GM11168 (cell line): ENCODE measurements around the gene SYT11.
"Not testable (repeated sequence)": the region's sequence is repeated elsewhere in the genome, so short reads cannot be mapped to it uniquely, and the experiment has no call there.

ENCODE experiments used
- in situ Hi-C: fragments of 300-500 bp; cut with MboI; formaldehyde crosslinking; loops from one replicate; pipeline ENCODE4 v1.12.0; 2022; ENCODE audit warnings: low sequenced_read_pairs; ENCODE audit not compliant: unreplicated experiment

The SYT11 gene

DNA sequence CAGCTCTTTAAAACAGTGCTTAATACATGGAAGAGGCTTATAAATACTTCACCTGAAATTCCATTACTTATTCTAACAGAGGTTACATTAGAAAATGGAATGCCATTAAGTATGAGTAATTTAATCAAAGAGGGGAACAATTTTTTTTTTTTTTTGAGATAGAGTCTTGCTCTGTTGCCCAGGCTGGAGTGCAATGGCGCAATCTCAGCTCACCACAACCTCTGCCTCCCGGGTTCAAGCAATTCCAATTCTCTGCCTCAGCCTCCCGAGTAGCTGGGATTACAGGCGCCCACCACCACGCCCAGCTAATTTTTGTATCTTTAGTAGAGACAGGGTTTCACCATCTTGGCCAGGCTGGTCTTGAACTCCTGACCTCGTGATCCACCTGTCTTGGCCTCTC lies 36.2 kb downstream of the SYT11 start:
- in situ Hi-C loops, result not testable (repeated sequence)

GRCh38 chr1:155896476-155896875 lies 37.1 kb downstream of the SYT11 start:
- in situ Hi-C loops, result not testable (repeated sequence)

DNA sequence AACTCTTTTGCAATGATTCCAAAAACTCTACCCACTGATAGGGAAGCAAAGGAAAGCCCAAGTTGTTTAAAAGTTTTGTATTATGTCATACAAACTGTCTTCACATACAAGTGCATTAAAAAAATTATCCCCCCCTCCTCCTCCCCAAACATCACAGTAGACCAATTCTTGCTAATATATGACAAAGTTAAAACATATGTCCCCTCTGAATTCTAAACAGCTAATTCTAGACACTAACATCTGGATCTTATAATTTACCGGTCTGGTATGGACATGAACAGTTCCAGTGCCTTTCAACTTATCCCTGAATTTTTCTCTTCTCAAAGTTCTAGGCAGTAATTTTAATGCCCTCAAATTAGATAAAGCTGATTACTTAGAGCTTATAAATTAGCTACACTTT lies 38.4 kb downstream of the SYT11 start:
- in situ Hi-C loops, result no loop called here

GRCh38 chr1:155898888-155899287 lies 39.5 kb downstream of the SYT11 start:
- in situ Hi-C loops, result no loop called here

DNA sequence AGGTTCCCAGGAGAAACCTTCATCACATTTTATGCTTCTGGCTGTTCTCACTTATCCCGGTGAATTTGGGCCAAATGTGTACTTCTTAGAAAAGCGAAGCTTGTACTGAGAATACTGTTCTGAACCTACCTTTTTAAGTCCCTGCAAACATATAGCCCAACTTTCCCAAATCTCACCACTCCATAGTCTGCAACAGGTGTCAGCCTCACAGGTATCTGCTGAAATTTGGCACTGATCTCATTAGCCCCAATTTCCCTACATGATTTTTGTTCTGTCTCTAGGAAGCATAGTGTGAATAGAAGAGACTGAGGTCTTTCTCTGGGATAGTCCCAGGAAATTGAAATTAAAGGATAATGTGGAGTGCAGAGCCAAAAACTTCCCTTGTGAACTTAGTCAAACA lies 40.3 kb downstream of the SYT11 start:
- in situ Hi-C loops, result no loop called here

- in situ Hi-C loops, result no loop called here
These were observed 40.8 kb downstream of the SYT11 start for GRCh38 chr1:155900161-155900560.

DNA sequence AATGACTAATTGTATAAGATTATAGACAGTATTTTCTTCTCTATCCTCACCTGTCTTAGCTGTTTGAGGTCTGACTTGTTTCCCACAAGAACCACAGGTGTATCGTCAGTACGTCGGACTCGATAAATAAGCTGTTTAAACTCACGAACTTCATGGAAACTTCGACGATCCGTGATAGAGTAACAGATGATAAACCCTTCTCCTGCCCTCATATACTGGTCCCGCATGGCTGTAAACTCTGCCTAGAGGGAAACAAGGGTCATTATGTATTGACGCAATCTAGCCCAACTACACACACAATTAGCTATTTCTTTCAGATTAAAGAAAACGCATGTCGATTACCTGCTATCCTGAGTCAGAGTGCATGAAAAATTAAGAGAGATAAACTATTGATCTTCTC lies 44.9 kb downstream of the SYT11 start:
- in situ Hi-C loops, result no loop called here

GRCh38 chr1:155909894-155910293 lies 50.5 kb downstream of the SYT11 start:
- in situ Hi-C loops, result no loop called here

GRCh38 chr1:155910621-155911121 lies 51.3 kb downstream of the SYT11 start:
- in situ Hi-C loops, result no loop called here

GRCh38 chr1:155911156-155912055 lies 52.0 kb downstream of the SYT11 start, which contains the start of gene RIT1:
TSS of gene RIT1 (minus strand) at chr1:155911349. CDS start at chr1:155910761, 588 bp downstream.
- in situ Hi-C loops, result no loop called here

- in situ Hi-C loops, result no loop called here
These were observed 52.7 kb downstream of the SYT11 start for GRCh38 chr1:155912056-155912536.

GRCh38 chr1:155913969-155914757 lies 54.8 kb downstream of the SYT11 start:
- in situ Hi-C loops, result no loop called here

- in situ Hi-C loops, result no loop called here
These were observed 59.3 kb downstream of the SYT11 start for GRCh38 chr1:155918660-155919059.

GRCh38 chr1:155919801-155920200 lies 60.4 kb downstream of the SYT11 start:
- in situ Hi-C loops, result no loop called here

DNA sequence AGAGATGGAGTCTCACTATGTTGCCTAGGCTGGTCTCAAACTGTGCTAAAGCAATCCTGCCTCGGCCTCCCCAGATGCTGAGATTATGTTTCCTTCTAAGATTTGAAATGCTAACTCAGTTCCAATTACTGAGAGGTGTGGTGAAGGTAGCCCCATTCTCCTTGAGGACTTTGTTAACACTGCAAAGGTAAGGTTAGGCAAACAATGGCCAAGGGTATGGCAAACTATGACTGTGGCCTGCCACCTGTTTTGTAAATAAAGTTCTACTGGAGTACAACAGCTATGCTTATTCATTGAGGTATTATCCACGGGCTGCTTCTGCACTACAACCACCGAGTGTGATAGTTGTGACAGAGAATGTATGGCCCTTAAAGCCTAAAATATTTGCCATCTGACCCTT lies 61.4 kb downstream of the SYT11 start:
- in situ Hi-C loops, result no loop called here

DNA sequence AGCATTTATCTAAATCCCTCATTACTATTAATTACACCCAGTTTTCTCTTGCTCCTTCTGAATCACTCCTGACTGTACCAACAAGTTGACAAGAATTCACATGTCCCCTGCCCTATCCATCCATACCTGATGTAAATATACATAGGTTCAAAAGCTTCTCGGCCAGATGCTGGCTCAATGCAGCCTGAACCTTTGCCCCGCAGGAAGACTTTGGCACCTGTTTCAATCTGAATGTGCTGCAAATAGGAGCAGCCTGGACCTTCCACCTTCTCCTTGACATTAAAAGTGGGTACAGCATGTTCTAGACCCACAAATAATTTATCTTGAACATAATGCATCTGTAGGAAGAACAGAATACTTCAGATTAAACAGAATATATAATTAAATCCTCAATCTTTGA lies 66.1 kb downstream of the SYT11 start:
- in situ Hi-C loops, result no loop called here

DNA sequence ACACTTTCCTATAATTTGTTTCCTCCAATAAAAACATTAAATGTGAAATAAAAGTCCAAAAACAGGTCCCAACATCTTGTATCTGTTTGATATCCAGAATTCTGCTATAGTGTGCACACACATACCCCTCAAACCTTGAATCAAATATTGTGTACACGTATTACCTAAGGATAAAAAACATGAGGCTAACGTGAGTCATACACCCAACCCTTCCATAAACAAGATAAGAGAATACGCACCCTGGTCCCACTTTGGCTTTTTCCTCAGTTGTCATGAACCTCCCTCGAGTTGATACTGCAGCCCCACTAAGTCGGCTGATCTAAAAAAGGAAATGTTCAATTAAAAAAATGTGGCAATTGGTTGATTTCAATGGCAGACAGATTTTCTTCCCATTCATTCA lies 69.7 kb downstream of the SYT11 start:
- in situ Hi-C loops, result no loop called here

- in situ Hi-C loops, result not testable (repeated sequence)
These were observed 71.4 kb downstream of the SYT11 start for GRCh38 chr1:155930725-155931124.

DNA sequence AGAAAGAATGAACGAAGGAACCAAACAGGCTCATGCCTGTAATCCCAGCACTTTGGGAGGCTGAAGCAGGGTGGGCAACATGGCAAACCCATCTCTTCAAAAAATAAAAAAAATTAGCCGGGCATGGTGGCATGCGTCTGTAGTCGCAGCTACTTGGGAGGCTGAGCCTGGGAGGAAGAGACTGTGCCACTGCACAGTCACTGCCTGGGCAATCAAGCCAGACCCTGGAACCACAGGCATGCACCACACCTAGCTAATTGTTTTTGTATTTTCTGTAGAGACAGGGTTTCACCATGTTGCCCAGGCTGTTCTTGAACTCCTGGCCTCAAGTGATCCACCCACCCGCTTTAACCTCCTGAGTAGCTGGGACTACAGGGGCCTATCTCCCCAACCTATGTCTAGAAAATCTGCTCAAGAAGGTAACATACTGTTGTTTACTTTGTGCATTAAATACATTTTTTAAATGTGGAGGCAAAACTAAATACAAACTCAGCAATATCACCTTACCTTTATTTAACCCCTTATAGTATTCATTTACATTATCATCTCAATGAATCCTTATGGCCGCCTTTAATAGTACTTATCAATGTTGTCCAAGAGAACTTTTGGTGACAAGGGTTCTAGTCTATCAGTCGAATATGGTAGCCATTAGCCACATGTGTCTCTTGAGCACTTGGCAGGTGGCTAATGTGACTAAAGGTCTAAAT lies 72.1 kb downstream of the SYT11 start:
- in situ Hi-C loops, result no loop called here

- in situ Hi-C loops, result no loop called here
These were observed 72.7 kb downstream of the SYT11 start for GRCh38 chr1:155932081-155932480.
